RWPE2 (cell line): ENCODE measurements around the gene SDK2.

Experiments used
- ATAC-seq: fragments of 200-7000 bp; cut with Tn5 transposase; 3 replicates; pipeline ENCODE4 v1.9.1; 2021; ENCODE audit warnings: low read depth
- DNase-seq: peaks from one replicate; pipeline ENCODE4 v3.0.0-alpha.2; 2020; ENCODE audit warnings: low spot score
- H3K27ac ChIP-seq: fragments of 450-650 bp; 2 replicates; pipeline ENCODE4 v1.5.1; 2017; ENCODE audit warnings: mild to moderate bottlenecking; ENCODE audit not compliant: poor library complexity, severe bottlenecking
- H3K27me3 ChIP-seq: fragments of 250-450 bp; sonication (Bioruptor Pico); 2 replicates; pipeline ENCODE4 v1.5.1; 2021; ENCODE audit warnings: mild to moderate bottlenecking, moderate library complexity; ENCODE audit not compliant: insufficient read depth, poor library complexity, severe bottlenecking
- H3K36me3 ChIP-seq: fragments of 250-450 bp; sonication (Bioruptor Pico); 2 replicates; pipeline ENCODE4 v1.5.1; 2020; ENCODE audit warnings: low read depth, mild to moderate bottlenecking, moderate library complexity
- H3K4me1 ChIP-seq: fragments of 250-450 bp; sonication (Bioruptor Pico); 2 replicates; pipeline ENCODE4 v1.5.1; 2021; ENCODE audit warnings: mild to moderate bottlenecking, moderate library complexity; ENCODE audit not compliant: insufficient read depth, poor library complexity, severe bottlenecking
- H3K4me3 ChIP-seq: fragments of 250-450 bp; sonication (Bioruptor Pico); 2 replicates; pipeline ENCODE4 v1.5.1; 2021; ENCODE audit warnings: mild to moderate bottlenecking, moderate library complexity; ENCODE audit not compliant: severe bottlenecking
- H3K9me3 ChIP-seq: fragments of 250-450 bp; sonication (Bioruptor Pico); 2 replicates; pipeline ENCODE4 v1.5.1; 2021; ENCODE audit warnings: mild to moderate bottlenecking, moderate library complexity; ENCODE audit not compliant: severe bottlenecking
- TF ChIP-seq, protein P1 (sequence below): fragments of 450-650 bp; IDR thresholded peaks from one replicate; pipeline ENCODE4 v1.5.1; 2017; ENCODE audit warnings: mild to moderate bottlenecking, moderate library complexity; ENCODE audit not compliant: poor library complexity, severe bottlenecking

Gene SDK2

DNA sequence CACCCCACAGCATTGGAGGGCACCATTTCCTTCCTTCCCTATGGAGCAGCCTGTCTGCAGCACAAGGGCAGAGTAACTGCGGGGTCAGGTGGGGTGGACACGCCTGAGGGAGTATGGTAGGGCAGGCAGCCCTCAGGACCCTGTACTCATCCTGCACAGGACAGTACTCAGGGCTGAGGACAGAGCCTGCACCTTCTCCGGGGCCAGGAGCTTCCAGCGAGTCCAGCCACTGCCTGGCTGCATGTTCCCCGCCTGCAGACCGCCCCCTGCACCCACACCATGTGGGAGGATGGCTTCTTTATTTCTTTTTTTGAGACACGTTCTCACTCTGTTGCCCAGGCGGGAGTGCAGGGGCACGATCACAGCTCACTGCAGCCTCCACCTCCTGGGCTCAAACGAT is 284.9 kb downstream of the SDK2 start:
- H3K4me3 ChIP-seq, result no peak overlapping the region
- TF ChIP-seq, protein P1, sequence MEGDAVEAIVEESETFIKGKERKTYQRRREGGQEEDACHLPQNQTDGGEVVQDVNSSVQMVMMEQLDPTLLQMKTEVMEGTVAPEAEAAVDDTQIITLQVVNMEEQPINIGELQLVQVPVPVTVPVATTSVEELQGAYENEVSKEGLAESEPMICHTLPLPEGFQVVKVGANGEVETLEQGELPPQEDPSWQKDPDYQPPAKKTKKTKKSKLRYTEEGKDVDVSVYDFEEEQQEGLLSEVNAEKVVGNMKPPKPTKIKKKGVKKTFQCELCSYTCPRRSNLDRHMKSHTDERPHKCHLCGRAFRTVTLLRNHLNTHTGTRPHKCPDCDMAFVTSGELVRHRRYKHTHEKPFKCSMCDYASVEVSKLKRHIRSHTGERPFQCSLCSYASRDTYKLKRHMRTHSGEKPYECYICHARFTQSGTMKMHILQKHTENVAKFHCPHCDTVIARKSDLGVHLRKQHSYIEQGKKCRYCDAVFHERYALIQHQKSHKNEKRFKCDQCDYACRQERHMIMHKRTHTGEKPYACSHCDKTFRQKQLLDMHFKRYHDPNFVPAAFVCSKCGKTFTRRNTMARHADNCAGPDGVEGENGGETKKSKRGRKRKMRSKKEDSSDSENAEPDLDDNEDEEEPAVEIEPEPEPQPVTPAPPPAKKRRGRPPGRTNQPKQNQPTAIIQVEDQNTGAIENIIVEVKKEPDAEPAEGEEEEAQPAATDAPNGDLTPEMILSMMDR, result no peak
- no peaks in the 10 kb centered on the region for H3K27me3 ChIP-seq
- no peak overlapping the region for H3K27ac ChIP-seq
- H3K9me3 ChIP-seq, result no peaks in the 10 kb centered on the region
- peaks cover 4% of the 10 kb centered on the region for H3K4me1 ChIP-seq
- ATAC-seq, result no peak
- no peaks in the 10 kb centered on the region for H3K36me3 ChIP-seq
- DNase-seq, result no peak

DNA sequence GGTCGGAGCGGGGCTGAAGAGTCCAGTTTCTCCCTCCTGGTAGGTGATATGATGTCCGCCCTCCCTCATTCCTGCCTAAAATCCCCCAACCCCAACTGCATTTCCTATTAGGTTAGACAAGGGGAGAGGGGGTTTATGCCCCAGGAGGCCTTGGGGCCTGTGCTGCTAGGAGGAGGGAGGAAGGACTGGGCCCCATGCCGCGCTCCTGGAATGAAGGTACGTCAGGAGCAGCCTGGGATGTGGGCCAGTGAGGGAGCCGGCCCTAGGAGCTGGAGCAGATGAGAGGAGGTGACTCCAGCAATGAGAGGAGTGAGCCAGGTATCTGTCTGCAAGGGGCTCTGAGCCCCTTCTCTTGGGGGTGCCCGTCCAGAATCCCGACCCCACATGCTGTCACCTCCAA is 285.6 kb downstream of the SDK2 start:
- ATAC-seq (no peak), DNase-seq (no peak)
- Histone ChIP-seq H3K27ac (no peak overlapping the region), H3K4me3 (no peak overlapping the region), H3K27me3 (no peaks in the 10 kb centered on the region), H3K36me3 (no peaks in the 10 kb centered on the region), H3K4me1 (peaks cover 4% of the 10 kb centered on the region), H3K9me3 (no peaks in the 10 kb centered on the region)
- TF ChIP-seq, protein P1, result no peak

DNA sequence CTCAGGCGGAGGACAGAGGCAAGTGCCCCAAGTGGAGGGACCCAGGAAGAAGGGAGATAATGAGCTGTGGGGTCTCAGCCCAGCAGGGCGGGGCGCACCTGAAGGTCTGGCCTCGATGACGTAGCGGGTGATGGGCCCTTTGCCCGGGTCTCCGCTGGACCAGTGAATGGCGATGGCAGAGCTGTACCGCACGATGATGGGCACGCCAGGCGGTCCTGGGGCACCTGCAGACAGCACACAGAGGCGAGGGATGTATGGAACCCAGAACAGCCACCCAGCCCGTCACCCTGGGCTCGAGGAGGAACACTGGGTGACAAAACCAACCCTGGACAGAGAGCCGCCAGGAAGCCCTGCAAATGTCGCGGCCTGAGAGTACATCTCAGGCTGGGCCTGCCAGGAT is 286.3 kb downstream of the SDK2 start:
- no peak overlapping the region for H3K4me3 ChIP-seq
- no peak for ATAC-seq
- H3K27ac ChIP-seq, result no peak overlapping the region
- H3K36me3 ChIP-seq, result no peaks in the 10 kb centered on the region
- no peaks in the 10 kb centered on the region for H3K27me3 ChIP-seq
- peaks cover 4% of the 10 kb centered on the region for H3K4me1 ChIP-seq
- DNase-seq, result no peak
- TF ChIP-seq, protein P1, result no peak
- no peaks in the 10 kb centered on the region for H3K9me3 ChIP-seq

DNA sequence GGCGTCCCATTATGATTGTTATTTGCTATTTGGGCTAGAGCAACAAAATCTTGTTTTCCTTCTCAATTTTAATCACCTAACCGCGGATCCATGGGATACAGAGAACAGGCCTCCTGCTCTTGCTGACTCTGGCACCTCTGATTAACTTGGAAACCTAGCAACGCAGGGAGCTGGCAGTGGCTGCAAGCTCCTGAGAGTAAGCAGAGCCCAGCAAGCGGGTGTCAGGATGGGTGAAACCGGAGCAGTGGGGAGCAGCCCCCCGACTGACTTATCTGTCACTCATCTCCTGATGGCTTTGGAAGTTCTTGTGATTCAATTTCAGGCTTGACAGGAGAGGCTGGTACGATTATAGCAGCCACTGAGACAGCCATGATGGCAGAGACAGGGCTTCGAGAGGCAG is 286.9 kb downstream of the SDK2 start:
- H3K4me1 ChIP-seq, result peaks cover 4% of the 10 kb centered on the region
- ATAC-seq (no peak), DNase-seq (no peak)
- TF ChIP-seq, protein P1, result no peak
- no peaks in the 10 kb centered on the region for H3K36me3 ChIP-seq
- H3K4me3 ChIP-seq, result no peak overlapping the region
- no peaks in the 10 kb centered on the region for H3K9me3 ChIP-seq
- no peak overlapping the region for H3K27ac ChIP-seq
- no peaks in the 10 kb centered on the region for H3K27me3 ChIP-seq

DNA sequence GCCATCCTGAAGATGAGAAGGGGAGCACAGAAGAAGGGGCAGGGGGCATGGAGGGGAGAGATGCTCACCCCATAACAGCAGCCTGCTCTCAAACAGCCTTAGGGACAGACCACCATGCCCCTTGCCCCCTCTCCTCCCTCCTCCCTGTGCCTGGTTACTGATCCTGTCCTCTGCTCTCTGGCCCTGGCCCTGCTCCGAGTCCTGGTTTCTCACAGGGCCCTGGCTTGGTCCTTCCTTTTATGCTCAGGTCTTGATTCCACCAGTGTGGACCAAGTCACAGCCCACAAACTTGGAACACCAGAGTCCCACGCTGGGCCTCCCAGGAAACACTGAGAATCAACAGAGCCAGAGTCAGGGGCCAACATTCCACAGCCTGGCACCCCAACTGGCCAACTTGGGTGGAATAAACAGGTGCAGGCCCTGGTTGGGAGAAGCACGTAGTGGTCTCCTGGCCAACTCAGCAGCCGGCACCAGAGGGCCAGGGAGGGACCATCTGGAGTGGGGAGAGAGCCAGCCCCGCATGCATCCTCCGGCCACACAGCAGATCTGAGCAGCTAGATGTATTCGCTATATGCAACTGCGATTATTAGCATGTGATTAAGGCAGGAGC is 287.6 kb downstream of the SDK2 start:
- no peaks in the 10 kb centered on the region for H3K9me3 ChIP-seq
- no peak overlapping the region for H3K27ac ChIP-seq
- TF ChIP-seq, protein P1, result no peak
- no peak for ATAC-seq
- H3K4me1 ChIP-seq, result peaks cover 4% of the 10 kb centered on the region
- no peaks in the 10 kb centered on the region for H3K36me3 ChIP-seq
- H3K27me3 ChIP-seq, result no peaks in the 10 kb centered on the region
- H3K4me3 ChIP-seq, result no peak overlapping the region
- no peak for DNase-seq
